GM18507 (cell line): ENCODE results near the gene C11orf65.

ENCODE experiments used
- DNase-seq: peaks from one replicate; pipeline ENCODE4 v3.0.0; 2011; ENCODE audit warnings: low read depth; ENCODE audit not compliant: insufficient read length; ENCODE audit errors: extremely low spot score
- FAIRE-seq: peaks from 2 replicates; lab custom pipeline; 2011; peaks lifted over from hg19 to GRCh38; lab: Jason Lieb, UNC

C11orf65 gene, protein sequence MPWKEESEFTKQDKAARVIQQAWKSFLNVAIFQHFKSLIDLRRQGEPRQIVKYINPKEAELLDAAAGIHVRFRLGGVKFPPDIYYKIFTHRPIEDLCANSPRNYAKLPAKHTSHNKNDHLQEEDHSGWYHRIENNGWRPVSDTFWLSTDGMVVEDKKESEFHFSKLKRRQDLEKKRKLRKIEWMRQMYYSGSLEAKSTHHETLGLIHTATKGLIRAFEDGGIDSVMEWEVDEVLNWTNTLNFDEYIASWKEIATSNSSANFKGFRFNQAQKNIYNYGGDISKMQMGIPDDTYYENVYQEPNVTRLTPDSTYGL

DNA sequence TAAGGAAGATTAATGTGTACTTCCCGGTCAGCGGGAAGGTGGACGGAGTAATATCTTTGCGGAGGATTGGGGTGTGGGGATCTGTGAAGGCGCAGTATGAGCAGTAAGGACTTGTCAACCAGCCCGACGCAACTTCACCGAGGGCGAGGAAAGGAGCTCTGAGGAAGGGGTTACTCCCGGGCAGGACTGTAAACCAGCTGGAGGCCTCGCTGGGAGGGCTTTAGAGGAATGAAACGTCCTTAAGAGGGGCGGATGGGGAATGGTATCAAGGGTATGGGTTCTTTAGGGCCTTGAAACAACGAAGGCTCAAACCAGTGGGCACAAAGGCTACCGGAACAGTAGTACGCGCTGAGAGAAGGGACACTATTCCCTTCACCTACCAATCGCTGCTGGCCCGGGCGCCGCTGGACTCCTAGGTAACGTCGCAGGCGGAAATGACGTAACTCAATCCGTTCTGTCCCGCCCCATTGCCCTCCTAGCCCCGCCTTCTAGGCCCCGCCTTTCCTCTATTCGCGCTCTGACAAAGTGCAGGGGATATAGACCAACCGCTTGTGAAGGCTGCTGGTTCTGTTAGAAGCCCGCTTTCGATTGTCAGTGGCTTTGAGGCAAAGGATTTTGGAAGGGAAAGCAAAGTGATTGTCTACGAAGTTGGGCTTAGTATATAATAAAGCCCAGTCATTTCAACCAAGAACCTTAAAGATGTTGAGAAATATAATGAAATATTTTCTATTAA lies at the start of gene C11orf65:
Gene C11orf65 (minus strand): TSS at position 439 of the 733 bp plus-strand sequence. CDS start 5,970 bp downstream, outside the sequence.
- FAIRE-seq: peak; percentile 100
- peak; percentile 86 for DNase-seq

GRCh38 chr11:108516125-108516524 lies 48.8 kb upstream of the C11orf65 start:
- DNase-seq: no peak
- no peak for FAIRE-seq

- no peak for DNase-seq
- no peak for FAIRE-seq
Observed at GRCh38 chr11:108512708-108513107, 45.4 kb upstream of the C11orf65 start.

DNA sequence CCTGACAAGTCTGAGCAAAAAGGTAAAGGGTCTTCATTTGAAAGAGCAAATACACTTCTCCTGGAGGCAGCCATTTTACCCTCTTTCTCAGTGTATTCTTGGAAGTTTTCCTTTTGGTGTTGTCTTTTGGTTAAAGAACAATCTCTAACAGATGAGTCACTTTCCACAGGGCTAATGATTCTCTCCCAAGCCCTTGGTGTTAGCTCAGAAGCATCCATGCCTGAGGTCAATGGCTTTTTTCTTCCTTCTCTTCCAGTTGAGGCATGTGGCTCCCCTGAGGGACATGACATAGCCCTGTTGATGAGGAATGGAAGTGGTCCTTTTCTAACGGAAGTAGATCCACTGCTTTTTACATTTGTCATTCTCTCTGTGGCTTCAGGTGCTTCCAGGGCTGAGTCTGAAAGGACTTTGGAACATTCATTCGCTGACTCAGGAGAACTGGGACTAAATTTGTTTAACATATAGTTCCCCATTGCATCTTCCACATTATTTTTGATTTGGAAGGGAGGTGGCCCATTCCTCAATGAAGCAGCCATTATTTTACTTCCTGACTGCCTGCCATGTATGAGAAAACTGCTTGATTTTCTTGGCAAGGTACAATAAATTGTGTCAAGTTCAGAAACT lies 44.6 kb upstream of the C11orf65 start:
- no peak for DNase-seq
- FAIRE-seq: no peak

GRCh38 chr11:108508653-108509593 lies 41.6 kb upstream of the C11orf65 start:
- FAIRE-seq (no peak), DNase-seq (no peak)

DNA sequence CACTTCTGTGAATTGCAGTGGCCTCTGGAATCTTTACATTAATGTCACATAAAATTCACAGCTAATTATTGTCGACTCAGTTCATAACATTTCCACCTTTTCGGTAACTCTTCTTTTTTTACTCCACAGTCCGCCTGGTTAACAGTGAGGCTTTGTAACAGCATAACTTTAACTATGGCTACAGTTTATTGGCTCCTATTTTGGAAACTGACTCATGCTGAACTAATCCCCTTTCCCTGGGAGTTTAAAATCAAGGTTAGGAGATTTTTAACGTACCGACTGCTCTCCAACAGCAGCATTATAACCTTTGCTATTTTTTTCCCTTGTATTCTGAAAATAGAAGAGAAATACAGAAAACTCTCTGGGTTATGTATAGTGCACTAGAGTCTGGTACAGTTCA lies 34.1 kb upstream of the C11orf65 start:
- no peak for DNase-seq
- no peak for FAIRE-seq

- FAIRE-seq: no peak
- DNase-seq: no peak
Observed at GRCh38 chr11:108500721-108501120, 33.4 kb upstream of the C11orf65 start.

- FAIRE-seq (no peak), DNase-seq (no peak)
Observed at GRCh38 chr11:108500169-108500568, 32.8 kb upstream of the C11orf65 start.

- no peak for FAIRE-seq
Observed at GRCh38 chr11:108498816-108499408, 31.6 kb upstream of the C11orf65 start.

GRCh38 chr11:108498046-108498815 lies 30.9 kb upstream of the C11orf65 start, which contains the start of gene POGLUT3:
Gene POGLUT3 (minus strand): TSS chr11:108498384. CDS start chr11:108498366, 18 bp downstream.
- DNase-seq (peak; percentile 45), FAIRE-seq (no peak)

More at GRCh38 chr11:108498816-108499408, 31.6 kb upstream of the C11orf65 start:
- no peak for DNase-seq

- DNase-seq (peak; percentile 25), FAIRE-seq (peak; percentile 82)
Observed at GRCh38 chr11:108497317-108498045, 30.2 kb upstream of the C11orf65 start.

DNA sequence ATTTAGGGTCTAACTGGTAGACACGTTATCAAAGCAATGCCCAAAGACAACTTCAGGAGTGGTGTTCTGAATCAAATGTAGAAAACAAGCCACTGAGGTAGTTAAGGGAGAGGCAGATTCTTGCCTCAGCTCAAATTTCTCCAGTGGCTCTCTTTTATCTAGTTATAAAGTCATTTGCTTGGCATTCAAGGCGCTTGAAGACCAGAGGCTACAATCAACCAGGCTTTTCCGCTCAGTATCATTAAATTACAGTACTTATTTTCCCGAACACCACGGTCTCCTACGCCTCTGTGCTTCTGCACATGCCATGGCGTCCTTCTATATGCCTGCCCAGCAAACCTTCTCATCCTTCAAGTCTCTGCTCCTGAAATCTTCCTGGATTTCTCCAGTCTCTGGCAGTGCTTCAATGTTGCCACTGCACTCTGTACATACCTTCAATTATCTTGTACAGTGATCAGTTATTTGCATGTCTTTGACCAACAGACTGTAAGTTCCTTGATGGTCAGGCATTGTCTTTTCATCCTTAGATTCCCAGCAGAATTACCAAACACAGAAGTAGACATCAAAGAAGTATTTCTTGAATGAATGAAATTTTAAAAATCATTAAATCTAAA lies 29.4 kb upstream of the C11orf65 start:
- DNase-seq (no peak), FAIRE-seq (no peak)

DNA sequence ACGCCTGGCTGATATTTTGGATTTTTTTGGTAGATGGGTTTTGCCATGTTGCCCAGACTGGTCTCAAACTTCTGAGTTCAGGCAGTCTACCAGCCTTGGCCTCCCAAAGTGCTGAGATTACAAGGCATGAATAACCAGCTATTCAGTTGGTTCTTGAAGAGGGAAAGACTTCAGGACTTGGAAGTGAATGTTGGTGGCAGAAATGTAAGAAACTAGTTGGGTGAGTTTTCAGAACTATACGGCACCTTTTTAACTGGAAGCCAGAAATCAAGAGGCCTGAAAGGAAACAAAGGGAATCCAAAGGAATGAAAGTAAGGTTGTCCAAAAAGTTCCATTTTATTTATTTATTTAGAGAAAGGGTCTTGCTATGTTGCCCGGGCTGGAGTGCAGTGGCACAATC lies 28.0 kb upstream of the C11orf65 start:
- FAIRE-seq: no peak
- DNase-seq: no peak

- FAIRE-seq (no peak), DNase-seq (no peak)
Observed at GRCh38 chr11:108494182-108494581, 26.9 kb upstream of the C11orf65 start.

GRCh38 chr11:108491936-108492335 lies 24.6 kb upstream of the C11orf65 start:
- FAIRE-seq: no peak
- no peak for DNase-seq

- FAIRE-seq (no peak), DNase-seq (no peak)
Observed at GRCh38 chr11:108486828-108487227, 19.5 kb upstream of the C11orf65 start.

- DNase-seq: no peak
Observed at GRCh38 chr11:108486331-108486730, 19.0 kb upstream of the C11orf65 start.

More at GRCh38 chr11:108486331-108486730, 19.0 kb upstream of the C11orf65 start:
- no peak for FAIRE-seq
